HG02642 (cell line): ENCODE measurements around the gene MAP3K10.
"Not testable (repeated sequence)": the region's sequence is repeated elsewhere in the genome, so short reads cannot be mapped to it uniquely, and the experiment has no call there.

Source experiments
- ATAC-seq: cut with Tn5 transposase; IDR thresholded peaks from one replicate; pipeline ENCODE4 v1.9.1; 2021; ENCODE audit warnings: mild to moderate bottlenecking; ENCODE audit not compliant: unreplicated experiment, poor library complexity

The MAP3K10 gene

DNA sequence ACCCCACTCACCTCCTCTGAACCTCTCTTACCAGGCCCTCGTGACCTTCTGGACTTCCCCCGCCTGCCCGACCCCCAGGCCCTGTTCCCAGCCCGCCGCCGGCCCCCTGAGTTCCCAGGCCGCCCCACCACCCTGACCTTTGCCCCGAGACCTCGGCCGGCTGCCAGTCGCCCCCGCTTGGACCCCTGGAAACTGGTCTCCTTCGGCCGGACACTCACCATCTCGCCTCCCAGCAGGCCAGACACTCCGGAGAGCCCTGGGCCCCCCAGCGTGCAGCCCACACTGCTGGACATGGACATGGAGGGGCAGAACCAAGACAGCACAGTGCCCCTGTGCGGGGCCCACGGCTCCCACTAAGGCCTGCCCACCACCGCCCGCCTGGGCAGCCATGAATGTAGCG lies 23.7 kb downstream of the MAP3K10 start:
- ATAC-seq = no peak

DNA sequence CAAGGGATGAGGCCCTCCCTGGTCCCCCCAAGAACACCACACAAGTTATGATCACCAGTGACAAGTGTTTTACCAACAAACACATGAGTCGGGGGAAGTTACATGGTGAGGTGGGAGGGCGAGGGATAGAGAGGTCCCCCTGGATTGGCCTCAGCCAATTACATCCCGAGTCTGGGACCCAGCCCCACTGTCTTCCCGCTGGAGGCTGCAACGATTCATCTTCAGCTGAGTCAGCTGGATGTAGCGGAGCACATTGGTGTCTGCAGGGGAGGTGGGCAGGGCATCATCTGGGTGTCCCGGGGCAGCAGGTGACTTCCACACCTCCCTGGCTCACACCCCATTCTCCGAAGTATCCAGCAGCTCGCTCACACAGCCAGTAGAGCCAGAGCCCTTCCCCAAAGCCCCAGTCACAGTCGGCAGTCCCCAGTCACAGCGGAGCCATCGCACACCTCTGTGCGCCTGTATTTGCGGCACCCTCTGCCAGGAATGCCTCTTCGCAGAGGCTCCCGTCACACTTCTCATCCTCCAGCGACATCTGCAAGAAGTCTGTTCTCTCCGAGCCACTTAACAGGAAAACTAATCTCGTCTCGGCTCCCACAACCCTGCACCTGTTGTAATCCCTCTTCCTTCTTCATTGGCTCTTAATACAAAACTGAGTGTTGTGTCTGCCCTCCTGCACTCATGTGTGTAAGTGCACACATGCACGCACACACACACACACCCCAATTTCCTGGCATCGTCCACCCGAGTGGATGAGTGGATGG lies 25.0 kb downstream of the MAP3K10 start:
- no peak for ATAC-seq

DNA sequence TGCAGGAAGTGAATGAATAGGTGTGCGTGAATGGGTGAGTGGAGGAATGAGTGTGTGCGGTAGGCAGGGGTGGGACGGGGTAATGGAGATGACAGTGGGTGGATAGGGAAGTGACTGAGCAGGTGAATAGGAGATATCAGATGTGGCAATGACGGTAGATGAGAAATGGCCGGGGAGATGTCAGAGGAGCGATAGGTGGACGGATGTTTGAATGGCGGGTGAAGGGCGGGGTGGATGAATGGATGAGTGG lies 25.5 kb downstream of the MAP3K10 start:
- ATAC-seq = no peak

GRCh38 chr19:40217027-40217810 lies 26.0 kb downstream of the MAP3K10 start:
- no peak for ATAC-seq

- ATAC-seq = no peak
Observed at GRCh38 chr19:40217934-40218890, 27.0 kb downstream of the MAP3K10 start, which contains the start of gene TTC9B. Gene TTC9B (minus strand): TSS chr19:40218384. CDS start chr19:40218381, 3 bp downstream.

- not testable (repeated sequence) for ATAC-seq
Observed at GRCh38 chr19:40219029-40219428, 27.8 kb downstream of the MAP3K10 start.

- ATAC-seq = no peak
Observed at GRCh38 chr19:40219721-40220276, 28.6 kb downstream of the MAP3K10 start.

DNA sequence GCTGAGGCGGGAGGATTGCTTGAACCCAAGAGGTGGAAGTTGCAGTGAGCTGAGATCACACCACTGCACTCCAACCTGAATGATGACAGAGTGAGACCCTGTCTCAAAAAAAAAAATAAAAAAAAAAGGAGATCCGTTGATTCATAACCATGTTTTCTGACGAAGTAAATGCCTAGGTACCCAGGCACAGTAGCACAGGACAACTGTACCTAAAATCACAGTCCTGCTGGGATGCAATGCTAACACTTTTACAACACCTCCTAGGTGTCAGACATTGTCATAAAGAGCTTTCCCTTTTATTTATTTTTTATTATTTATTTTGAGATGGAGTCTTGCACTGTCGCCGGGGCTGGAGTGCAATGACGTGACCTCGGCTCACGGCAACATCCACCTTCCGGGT lies 29.4 kb downstream of the MAP3K10 start:
- ATAC-seq = no peak

DNA sequence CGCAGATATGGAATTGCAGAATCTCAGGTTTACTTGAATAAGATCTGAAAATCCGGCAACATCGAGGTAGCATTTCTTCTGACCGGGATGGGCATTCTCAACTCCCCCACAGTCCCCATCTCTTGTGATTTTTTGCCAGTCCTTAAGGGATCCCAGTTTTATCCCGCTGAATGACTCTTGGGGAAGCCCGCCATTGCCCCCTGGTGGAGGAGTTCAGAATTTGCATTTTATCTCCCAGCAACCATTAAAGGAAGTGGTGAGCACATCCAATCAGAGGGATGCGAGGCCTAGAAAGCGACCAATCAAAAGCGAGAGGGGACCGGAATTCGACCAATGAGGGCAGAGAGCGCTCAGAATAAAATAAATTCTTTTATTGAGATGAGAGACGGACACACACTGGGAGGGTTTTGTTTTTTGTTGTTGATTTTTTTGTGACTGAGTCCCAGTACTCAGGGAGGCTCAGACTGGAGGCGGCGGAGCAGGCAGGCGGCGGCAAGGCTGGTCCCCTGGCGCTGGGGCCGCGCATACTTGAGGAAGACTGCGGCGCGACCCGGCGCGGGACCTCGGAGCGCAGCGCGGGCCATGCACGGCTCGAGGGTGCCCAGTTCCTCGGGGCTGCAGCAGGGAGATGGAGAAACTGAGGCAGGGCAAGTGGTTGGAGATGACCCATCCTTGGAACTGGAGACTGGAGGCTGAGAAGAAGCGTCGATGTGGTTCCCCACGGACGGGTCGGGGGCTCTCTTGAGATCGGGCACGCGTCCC lies 30.8 kb downstream of the MAP3K10 start:
- peak; percentile 53 for ATAC-seq

GRCh38 chr19:40223135-40223822 lies 32.1 kb downstream of the MAP3K10 start:
- no peak for ATAC-seq

- ATAC-seq = no peak
Observed at GRCh38 chr19:40224342-40225150, 33.3 kb downstream of the MAP3K10 start.

- ATAC-seq = no peak
Observed at GRCh38 chr19:40225440-40226305, 34.4 kb downstream of the MAP3K10 start.

DNA sequence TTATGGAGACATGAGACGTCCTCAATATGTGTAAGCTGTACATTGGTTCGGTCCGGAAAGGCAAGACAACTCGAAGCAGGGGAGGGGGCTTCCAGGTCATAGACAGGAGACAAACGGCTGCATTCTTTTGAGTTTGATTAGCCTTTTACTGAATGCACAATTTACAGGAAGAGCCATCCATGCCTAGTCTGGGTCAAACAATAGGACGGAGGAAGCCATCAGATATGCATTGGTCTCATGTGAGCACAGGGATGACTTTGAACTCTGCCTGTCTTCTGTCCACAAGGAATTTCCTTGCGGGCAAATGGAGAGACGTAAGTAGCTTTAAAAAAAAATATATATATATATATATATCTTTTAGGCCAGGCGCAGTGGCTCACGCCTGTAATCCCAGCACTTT lies 37.1 kb downstream of the MAP3K10 start:
- ATAC-seq = no peak

- no peak for ATAC-seq
Observed at GRCh38 chr19:40228863-40229262, 37.6 kb downstream of the MAP3K10 start.

GRCh38 chr19:40229484-40229883 lies 38.3 kb downstream of the MAP3K10 start:
- ATAC-seq = no peak

DNA sequence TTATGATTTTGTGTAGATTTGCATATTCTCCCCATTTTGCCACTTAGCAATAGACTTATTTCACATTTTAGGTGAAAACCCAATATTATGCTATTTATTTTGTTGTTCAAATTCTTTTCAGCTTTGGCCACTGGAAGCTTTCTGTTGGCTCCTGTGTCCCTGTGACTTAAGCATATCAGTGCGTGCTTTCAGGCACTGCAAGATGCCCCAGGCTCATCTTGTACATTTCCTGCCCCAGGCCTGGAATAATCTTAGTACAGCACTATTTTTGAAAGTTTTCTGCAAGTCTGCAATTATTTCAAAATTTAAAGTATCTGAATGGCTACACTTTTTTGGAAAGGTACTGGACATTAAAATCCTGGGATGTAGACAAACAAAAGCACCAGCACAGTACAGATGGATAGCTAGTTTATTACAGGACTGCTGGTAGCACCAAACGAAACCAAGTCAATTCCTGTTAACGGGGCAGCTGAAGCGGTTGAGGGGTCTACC lies 38.7 kb downstream of the MAP3K10 start:
- no peak for ATAC-seq

DNA sequence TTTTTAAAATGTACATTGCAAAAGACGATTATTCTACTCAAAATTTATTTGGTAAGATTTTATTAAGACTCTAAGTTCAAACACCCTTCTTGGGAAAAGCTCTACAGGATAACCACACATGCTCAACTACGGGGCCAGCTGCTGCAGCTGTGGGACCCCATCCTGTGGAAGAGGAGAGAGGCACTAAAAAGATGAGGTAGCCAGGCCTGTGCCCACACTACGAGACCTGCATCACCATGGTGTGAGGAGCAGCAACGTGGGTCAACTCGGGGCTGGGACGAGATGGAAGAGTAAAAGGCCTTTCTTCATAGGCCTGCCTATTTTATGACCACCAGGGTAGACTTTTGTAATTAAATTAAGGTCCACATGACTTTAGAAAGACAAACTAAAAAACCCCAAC lies 39.8 kb downstream of the MAP3K10 start:
- ATAC-seq = no peak
